GM19193 (cell line): ENCODE data around the gene USP47.

Source experiments
- POLR2A ChIP-seq: IDR thresholded peaks from 4 replicates; pipeline ENCODE4 v1.6.1; 2011; ENCODE audit not compliant: insufficient read depth, insufficient read length; ENCODE audit errors: extremely low read depth

Gene USP47

GRCh38 chr11:11814614-11815452, 26.9 kb upstream of the USP47 start:
- TF ChIP-seq POLR2A: no peak

GRCh38 chr11:11816511-11817314, 25.1 kb upstream of the USP47 start:
- TF ChIP-seq POLR2A: no peak

GRCh38 chr11:11817957-11818356, 23.8 kb upstream of the USP47 start:
- TF ChIP-seq POLR2A: no peak

GRCh38 chr11:11818529-11819121, 23.1 kb upstream of the USP47 start:
- TF ChIP-seq POLR2A: no peak

- no peak for TF ChIP-seq POLR2A
Observed at GRCh38 chr11:11821899-11822298, 19.9 kb upstream of the USP47 start.

- no peak for TF ChIP-seq POLR2A
Observed at GRCh38 chr11:11822946-11823345, 18.8 kb upstream of the USP47 start.

- TF ChIP-seq POLR2A: no peak
Observed at GRCh38 chr11:11826260-11826659, 15.5 kb upstream of the USP47 start.

- TF ChIP-seq POLR2A: no peak
Observed at GRCh38 chr11:11827272-11827671, 14.5 kb upstream of the USP47 start.

- no peak for TF ChIP-seq POLR2A
Observed at GRCh38 chr11:11836676-11837231, 5.0 kb upstream of the USP47 start.

- no peak for TF ChIP-seq POLR2A
Observed at GRCh38 chr11:11839718-11840117, 2.1 kb upstream of the USP47 start.

- TF ChIP-seq POLR2A: no peak
Observed at GRCh38 chr11:11841116-11841722, 553 bp upstream of the USP47 start.

- TF ChIP-seq POLR2A: no peak
Observed at GRCh38 chr11:11842421-11843008, 743 bp downstream of the USP47 start.

GRCh38 chr11:11843211-11843621, 1.4 kb downstream of the USP47 start:
- no peak for TF ChIP-seq POLR2A

- TF ChIP-seq POLR2A: no peak
Observed at GRCh38 chr11:11843642-11844041, 1.9 kb downstream of the USP47 start.
